ENCODE measurements around the gene PRKCZ.

Gene PRKCZ

DNA sequence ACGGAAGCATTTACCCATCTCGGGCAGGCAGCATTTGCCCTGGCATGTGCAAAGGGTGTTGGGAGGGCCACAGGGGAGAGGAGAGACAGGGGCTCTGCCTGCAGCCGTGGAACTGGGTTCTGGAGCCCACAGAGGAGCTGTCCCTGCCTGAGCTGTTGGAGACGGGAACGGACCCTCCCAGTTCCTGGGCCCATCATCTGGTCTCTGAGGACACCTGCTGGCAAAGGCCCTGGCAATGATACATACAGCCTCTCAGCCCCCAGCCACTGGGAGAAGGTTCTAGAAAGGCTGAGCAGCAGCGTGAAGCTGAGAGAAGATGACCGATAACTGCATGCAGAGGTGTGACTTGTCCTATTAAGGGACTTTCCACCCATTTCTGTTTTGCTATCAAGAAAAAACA is 113.0 kb downstream of the PRKCZ start:
- FAIRE-seq = no peak

DNA sequence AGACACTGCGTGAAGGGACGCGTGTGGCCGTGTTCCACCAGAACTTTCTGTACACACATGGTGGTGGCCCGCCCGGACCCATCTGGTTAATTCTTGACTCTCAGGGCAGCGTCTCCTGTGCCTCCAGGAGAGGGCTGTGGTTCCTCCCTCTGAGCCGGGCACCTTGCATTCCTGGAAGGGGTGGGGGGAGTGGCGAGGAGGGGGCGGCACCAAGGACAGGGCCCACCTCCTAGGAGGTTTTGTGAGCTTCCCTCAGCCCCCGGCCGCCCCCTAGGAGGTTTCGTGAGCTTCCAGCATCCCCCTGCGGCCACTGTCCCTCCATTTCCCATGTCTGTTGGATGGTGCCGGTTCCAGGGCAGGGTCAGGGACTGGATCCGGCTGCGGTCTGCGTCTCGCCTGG is 115.4 kb downstream of the PRKCZ start:
- no peak for FAIRE-seq

DNA sequence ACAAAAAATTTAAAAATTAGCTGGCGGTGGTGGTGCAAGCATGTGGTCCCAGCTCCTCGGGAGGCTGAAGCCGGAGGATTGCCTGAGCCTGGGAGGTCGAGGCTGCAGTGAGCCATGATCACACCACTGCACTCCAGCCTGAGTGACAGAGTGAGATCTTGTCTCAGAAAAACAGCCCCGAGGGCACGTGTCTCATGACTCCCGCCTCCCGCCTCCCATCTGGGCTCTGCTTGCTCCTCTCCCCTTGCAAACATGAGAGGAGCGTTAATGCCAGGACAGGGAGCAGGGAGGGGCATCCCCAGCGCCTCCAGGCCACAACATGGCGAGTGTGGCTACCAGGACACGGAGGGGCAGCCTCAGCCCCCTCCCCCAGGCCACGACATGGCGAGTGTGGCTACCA is 116.0 kb downstream of the PRKCZ start:
- no peak for FAIRE-seq

DNA sequence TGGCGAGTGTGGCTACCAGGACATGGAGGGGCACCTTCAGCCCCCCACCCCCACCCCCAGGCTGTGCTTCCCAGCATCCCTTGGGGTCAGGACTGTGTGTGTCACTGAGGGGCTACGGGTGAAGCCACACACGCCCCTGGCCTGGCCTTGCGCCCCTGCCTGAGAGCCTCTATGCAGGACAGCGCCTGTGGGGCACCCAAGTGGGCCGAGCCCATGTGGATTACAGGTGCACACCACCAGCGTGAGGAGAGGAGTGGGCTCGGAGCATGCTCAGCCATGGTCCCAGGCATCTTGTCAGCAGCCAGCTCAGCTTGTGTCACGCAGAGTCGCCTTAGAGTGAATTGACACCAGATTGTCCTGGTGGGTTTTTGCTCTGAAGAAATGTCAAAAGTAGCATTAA is 116.5 kb downstream of the PRKCZ start:
- FAIRE-seq = no peak

DNA sequence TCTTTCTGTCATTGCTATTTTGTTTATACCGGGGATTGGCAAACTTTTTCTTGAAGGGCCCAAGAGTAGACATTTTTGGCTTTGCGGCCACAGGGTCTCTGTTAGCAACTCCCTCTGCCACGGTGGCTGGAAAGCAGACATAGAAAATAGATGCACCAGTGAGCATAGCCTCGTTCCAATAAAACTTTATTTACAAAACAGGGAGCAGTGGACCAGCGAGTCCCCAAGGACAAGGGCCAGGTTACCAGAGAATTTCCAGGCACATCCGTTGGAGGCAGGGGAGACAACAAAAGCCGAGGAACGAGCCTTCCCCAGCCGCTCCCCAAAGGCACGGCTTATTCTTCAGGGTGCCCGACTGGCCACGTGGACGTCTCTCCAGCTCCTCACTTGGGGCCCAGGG is 117.9 kb downstream of the PRKCZ start:
- no peak for FAIRE-seq

DNA sequence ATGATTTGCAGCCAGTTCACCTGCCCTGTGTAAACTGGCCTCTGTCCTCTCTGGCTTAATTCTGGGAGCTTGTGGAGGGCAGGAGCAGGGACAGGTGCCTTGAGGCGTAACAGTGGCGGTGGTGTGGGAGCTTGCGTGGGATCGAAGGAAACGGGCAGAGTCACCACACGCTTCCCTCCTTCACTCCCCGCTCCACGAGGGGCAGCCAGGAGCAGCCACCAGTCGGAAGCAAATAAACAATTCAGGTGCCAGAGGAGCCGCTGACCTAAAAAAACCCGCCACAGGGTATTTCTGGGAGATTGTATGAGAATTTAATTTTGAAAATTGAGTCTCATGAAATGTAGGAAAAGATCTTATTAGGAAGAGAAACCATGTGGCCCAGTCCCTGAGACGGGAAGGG is 118.3 kb downstream of the PRKCZ start:
- FAIRE-seq = no peak

DNA sequence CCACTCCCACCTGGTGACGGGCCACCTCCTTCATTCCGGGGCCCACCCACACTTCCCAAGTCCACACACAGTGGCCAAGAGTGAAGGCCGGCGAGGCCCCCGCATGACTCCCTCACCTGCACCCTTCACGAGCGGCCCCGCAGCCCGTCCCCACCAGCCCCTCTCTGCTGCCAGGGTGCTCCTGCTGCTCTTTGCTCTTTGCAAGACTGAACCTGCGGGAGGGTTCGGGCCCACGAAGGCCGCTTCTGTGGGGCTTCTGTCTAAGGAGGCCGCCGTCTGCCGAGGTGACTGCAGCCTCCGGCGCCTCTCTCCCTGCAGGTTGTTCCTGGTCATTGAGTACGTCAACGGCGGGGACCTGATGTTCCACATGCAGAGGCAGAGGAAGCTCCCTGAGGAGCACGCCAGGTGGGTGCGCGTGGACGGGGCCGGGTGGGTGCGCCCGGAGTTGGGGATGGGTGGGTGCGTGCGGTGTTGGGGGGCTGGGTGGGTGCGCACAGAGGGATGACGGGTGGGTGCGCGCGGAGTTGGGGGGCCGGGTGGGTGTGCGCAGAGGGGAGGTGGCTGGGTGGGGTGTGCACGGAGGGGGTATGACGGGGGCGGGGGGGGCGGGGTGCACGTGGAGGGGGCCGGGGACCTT is 119.1 kb downstream of the PRKCZ start:
- no peak for FAIRE-seq

DNA sequence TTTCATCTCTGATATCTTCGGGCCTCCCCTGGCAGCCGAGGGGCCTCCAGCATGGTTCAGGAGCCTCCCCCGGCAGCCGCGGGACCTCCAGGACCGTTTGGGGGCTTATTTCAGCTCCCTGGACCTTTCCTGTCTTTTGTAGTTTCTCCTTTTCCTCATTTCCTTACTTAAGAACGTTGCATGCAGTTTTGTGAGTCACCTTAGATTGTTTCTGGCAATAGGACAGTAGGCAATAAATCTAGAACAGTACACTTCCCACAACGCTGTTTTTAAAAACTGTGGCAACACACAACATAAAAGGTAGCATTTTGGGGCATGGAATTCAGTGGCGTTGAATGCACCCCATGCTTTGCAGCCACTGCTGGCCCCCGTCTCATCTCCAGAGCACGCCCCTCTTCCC is 120.0 kb downstream of the PRKCZ start:
- no peak for FAIRE-seq

DNA sequence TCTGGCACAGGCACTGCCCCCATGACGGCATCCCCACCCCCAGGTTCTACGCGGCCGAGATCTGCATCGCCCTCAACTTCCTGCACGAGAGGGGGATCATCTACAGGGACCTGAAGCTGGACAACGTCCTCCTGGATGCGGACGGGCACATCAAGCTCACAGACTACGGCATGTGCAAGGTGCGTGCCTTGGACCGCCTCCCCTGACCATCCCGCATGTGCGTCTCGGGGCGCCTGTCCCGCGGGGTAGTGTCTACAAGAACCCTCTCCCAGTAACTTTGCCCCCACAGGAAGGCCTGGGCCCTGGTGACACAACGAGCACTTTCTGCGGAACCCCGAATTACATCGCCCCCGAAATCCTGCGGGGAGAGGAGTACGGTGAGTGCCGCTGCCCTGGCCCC is 121.8 kb downstream of the PRKCZ start:
- no peak for FAIRE-seq

DNA sequence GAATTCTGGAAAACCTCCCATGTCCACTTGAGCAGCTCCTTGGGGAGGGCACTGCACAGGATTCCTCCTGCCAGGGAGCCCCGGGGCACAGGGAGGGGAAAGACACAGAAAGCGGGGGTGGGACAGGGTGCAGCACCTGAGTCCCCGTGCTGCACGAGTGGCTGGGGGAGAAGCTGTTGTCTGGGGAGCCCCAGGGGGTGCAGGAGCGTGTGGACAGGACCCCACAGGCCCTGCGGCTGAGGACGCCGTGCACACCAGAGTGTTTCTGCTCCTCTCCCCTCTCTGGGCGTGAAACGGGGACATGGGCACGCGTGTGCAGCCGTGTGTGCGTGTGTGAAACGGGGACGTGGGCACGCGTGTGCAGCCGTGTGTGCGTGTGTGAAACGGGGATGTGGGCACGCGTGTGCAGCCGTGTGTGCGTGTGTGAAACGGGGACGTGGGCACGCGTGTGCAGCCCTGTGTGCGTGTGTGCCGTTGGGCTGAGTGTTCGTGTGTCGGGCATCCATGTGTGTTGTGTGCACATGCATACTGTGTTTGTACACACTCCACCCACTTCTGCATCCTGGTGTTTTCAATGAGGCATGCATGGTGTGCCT is 122.4 kb downstream of the PRKCZ start:
- FAIRE-seq = no peak

DNA sequence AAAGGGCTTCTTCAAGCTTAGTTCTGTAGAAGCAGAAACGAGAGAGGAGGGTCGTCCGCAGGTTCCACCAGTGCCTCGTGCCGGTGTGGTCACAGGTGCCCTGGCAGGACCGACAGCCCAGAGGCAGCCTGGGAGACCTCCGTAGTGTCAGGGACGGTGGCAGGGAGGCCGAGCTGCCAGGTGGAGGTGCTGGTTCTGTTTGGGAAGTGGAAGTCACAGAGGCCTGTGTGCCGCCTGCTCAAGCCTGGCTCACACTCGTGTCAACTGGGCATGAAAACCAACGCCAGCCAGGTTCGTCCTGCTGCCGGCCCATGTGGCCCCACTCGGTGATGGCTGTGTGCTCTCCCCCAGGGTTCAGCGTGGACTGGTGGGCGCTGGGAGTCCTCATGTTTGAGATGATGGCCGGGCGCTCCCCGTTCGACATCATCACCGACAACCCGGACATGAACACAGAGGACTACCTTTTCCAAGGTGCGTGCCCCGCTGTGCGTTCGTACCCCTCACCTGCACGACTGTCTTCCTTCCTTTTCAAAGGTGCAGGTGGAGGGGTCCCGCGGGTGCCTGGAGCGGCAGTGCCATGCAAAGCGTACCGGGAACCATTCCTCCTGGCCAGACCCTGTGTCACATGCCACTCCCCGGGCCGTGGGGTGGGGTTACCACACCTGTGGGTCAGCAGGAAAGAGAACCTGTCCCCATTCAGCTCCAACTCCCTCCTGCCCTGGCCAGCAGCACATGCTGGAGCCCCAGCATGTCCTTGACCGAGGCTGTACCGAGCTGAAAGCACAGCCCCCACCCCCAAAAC is 123.5 kb downstream of the PRKCZ start:
- FAIRE-seq = no peak

DNA sequence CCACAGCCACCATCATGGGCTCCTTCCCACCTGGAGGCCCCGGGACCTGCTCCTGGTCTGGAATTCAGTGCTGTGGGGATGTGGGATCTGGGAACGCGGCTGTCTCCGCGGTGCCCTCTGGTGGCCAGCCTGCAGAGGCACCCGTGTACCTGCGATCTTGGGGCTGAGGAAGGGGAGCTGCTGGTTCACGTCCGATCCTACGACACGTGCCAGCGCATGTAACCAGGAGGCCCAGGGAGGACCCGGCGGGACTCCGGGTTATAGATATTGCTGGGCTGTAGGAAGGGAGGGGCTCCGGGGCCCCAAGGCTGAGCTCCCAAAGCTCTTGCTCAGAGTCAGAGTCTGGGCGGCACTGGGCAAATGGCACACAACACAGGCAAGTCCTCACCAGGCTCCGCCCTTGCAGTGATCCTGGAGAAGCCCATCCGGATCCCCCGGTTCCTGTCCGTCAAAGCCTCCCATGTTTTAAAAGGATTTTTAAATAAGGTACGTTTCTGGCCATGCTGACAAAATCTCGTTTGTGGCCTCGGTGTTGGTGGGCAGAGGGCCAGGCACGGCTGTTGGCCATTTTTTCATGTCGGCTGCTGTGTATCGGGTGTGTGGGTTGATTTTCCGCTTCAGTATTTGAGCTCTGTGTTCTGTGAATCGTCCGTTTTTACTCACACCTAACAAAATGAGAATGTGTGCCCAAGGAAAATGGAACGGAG is 124.3 kb downstream of the PRKCZ start:
- no peak for FAIRE-seq

DNA sequence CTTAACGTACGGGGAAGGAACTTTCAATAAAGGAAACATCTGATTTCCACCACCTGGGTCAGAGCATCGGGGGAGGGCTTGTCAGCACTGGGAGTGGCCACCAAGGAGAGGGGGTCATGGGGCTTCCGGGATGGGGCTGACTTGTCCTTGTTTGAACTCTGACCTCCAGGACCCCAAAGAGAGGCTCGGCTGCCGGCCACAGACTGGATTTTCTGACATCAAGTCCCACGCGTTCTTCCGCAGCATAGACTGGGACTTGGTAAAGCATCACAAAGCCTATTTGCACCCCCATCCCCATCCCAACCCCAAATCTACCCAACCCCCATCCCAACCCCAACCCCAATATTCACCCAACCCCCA is 124.8 kb downstream of the PRKCZ start:
- no peak for FAIRE-seq

DNA sequence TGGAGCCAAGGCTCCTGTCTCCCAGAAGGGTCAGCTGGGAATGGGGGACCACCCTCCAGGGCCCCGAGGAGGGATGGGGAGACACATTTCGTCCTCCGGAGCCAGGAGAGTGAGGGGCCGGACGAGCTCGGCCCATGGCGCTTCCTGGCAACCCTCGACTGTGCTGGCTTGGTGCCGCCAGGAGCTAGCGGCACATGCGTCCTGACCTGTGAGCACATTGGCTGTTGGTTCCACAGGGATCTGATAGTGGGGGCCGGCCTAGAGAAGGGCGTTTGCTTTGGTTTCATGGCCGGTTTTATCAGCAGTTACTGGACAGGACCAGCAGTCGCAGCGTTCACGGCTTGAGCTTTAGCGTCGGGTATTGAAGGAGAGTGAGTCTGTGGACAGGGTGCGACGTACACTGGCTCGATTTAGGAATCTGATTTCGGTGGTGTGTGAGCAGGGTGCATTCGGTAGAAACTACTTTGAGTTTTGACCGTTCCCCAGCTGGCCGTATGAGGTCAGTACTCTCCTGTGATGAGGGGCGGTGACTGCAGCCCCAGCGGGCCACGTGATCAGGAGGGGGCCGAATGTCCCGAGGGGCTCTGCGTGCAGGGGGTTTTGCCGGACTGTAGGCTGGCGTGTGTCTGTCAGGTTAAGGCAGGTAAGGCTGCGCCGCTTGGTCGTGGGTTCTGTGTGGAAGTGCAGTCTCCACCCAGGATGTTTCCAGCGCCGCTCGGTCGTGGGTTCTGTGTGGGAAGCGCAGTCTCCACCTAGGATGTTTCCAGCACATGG is 125.7 kb downstream of the PRKCZ start:
- no peak for FAIRE-seq

DNA sequence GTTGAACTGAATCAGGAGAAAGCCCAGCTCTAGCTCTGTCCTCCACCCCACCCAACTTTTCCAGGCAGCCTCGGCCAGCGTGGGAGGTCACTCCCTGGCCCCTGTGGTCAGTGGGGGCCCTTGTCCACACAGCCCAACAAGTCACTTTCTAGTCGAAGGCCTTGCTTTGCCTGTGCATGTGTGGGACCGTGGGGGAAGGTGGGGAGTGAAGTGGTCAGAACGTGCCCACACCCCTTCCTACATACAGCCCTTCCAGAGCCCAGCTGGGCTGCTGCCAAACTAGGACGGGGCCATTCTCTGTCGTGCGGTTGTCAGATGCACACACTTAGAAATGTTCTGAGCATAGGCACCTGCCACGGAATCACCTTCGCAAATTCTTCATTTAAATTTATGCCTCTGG is 126.4 kb downstream of the PRKCZ start:
- no peak for FAIRE-seq

DNA sequence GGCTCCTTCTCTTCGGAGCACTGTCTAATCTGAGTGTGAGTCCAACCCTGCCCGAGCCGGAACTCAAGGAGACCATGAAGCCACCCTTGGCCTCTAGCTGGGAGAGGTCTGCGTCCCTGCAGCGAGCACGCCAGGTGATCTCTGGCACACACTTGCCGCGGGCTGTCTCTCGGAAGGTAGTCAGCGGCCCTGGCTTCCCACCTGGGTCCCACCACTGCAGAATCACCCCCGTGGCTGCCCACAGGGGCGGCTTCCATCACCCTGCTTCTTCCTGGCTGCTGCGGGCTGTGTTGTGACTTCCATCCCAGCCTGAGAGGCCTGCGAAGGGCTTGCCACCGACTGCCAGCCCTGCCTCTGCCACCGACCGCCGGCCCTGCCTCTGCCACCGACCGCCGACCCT is 127.3 kb downstream of the PRKCZ start:
- FAIRE-seq = no peak

DNA sequence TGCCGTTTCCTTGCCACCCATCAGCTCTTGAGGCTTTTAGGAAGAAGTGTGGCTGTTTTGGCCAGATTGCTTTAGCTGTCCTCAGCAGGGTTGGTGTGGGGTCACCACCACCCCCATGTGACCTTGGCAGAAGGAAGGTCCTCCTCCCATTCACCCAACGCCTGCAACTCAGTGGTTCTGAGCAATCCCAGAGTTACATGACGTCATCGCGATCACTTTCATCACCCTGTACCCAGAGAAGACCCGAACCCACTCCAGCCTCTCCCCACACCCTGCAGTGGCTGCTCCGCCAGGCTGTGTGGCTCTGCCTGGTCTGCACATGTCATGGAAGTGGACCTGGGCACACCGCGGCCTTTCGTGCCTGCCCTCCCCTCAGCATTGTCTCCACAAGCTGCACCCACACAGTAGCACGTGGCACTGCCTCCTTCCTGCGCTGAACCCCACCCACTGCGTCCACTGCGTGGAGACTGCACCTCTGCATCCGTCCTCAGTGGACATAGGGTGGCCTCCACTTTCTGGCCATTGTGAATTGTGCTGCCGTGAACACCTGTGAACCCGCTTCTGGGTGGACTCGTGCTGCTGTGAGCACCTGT is 127.8 kb downstream of the PRKCZ start:
- no peak for FAIRE-seq

DNA sequence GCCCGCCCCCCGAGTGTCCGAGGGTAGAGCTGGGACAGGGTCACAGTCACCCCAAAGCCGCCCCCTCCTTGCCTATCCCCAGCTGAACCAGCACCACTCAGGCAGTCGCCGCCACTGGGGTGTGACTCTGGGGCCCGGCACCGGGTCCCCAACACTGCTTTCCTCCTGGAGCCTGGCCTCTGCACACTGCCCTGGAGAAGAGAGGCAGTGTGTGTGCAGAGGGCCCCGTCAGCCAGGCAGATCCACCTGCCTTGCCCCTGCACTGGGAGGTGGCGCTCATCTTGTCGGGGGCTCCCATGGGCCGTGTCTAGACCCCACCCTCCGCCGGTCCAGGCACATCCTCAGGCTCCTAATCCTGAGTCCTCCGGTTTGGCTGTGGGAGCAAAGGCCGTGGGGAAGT is 128.7 kb downstream of the PRKCZ start:
- FAIRE-seq = no peak

DNA sequence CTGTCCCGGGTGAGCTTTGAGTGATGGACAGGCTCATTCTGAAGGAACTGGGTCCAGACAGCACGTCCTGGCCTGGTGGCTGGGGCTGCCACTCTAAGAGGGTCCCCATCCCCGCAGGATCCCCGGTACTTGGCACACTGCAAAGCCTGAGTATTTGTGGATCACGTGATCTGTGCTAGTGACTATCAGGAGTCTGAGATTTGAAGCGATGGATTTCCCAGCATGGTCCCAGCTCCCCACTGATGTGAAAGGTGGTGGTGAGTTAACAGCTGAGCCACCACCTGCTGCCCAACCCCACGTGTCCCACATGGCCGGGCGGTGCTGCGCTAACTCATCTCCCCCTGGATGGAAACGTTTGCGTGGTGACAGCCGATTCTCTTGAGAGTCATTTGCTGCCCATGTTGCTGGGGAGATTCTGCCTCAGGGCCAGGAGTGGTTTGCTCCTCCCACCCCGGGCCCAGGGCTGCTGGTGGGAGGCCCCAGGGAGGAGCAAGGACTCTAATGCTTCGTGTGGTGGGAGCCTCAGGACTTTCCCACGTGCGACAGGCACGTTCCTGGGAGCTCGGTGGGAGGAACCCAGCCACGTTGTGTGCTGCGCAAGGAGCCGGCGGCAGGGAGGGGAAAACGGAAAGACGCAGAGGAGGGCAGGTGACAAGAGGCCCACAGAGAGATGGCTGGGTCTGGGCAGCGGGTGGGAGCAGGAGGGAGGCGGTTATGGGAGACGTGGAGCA is 129.2 kb downstream of the PRKCZ start:
- no peak for FAIRE-seq

DNA sequence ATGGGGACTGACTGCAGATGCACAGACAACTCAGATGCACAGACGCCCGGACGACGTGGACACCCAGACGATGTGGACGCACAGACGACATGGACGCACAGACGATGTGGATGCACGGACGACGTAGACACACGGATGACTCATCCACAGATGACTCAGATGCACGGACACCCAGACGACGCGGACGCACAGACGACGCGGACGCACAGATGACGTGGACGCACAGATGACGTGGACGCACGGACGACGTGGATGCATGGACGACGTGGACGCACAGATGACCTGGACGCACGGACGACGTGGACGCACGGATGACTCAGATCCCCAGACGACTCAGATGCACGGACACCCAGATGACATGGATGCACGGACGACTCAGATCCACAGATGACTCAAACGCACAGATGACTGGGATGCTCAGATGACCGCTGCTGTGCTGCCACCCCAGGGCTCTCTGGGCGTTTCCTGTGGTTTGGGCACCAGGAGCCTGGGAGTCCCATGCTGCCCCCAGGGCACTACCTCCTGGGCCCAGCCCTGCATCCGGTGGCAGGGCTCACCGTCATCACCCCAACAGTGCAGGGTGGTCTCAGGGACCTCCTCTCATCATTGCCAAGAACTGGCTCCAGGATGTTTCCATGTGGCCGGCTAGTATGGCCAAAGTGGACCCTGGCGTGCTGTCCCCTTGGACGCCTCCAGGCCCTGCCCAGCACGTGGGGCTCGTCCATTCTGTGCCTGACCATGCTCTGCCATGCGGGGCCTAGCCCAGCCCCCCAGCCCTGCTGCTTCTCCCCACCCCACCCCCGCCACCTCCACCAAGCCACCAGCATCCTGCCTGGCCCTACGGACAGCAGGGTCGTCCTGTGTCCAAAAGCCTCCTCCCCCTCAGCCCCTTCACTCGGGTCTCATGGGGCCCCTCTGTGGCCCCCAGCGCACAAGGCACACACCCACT is 130.4 kb downstream of the PRKCZ start:
- no peak for FAIRE-seq

DNA sequence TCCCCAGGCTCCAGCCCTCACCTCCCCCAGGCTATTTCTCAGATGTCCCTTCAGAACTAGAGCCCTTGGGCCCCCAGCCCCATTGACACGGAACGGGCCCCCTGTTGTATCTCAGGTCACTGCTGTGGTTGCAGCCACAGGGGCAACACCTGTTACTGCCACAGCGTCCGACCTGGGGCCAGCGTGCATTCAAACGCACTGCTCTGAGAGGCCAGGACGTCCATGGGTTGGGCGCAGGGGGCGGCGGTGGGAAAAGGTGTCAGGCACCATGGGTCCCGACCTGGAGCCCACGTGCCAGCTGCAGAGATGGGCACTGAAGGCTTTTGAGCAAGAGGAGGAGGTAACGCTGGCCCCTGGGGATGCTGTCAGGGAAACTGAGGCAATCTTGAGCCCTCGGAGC is 131.1 kb downstream of the PRKCZ start:
- no peak for FAIRE-seq

All from endometrium (tissue), 2 donors.